GDM1 (cell line): Measurements from ENCODE around the gene RBFOX1.

ENCODE experiments used
- DNase-seq: peaks from one replicate; lab custom pipeline; 2025; lab: John Stamatoyannopoulos, UW

The RBFOX1 gene

DNA sequence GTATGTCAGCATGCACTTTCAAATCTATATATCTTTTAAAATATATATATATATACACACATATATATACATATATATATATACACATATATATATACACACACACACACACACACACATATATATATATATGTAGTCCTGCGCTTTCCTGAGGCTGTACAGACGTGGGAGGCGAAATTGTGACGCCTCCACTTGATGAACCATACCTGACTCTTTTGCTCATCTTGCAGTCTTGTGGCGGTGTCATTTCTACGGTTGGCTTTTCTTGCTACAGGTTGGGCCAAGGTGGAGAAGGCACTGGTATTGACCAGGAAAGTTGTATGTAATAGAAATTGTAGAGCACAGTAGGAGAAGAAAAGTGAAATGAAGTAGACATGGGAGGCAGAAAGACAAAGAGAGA lies 88.2 kb downstream of the RBFOX1 start:
- no peak for DNase-seq

DNA sequence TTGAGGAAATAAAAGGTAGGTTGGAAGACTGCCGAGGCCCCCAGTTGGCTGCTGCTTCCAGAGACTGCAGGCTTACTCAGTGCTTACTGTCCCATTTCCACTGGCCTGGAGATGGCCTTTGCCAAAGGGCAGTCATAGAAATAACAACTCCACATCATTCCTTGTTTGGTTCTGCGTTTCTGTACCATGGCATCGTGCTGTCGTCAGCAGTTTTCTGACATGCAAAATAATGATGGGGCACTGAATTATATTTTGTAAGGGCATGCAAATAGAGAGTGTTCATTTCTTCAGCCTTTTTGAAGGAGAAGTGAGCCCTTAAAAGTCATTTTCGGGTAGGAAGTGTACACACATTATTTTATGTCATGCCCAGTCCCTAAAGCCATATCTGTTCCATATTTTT lies 88.9 kb downstream of the RBFOX1 start:
- no peak for DNase-seq

DNA sequence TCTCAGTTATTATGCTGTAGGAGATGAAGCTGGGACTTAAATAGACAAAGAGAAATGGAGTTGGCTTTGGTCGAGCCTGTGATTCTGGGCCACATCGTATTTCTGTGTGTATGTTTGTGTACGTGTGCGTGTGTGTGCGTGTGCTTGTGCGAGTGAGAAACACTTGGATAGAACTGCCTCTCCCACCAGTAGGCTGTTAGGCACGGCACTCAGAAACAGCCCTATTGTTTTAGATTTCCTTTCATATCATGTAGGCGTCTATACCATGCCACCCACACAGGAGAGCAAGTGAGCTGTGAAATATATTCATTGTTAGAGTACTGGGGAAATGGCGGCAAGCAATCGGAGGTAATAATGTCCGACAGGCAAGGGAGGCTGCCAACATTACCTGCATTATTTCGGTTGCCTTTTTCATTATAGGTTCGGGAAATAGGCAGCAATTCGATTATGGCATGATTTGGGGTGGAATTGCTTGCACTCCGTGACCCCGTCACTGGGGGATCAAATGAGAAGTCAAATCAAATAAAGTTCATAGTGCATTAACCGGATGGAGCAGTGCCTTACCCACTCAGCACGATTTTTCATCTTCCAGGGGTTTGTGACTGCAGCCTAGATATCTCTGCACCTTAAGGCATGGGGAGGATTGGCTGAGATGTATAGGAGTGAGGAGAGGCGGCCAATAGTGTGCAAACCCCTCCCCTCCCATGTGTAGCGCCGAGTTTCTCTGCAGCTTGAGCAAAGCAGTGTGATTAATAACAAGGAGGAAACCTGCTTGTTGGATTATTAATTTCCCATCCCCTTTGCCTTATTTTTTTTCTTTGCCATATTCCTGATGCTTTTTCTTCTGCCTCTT lies 89.6 kb downstream of the RBFOX1 start:
- no peak for DNase-seq

DNA sequence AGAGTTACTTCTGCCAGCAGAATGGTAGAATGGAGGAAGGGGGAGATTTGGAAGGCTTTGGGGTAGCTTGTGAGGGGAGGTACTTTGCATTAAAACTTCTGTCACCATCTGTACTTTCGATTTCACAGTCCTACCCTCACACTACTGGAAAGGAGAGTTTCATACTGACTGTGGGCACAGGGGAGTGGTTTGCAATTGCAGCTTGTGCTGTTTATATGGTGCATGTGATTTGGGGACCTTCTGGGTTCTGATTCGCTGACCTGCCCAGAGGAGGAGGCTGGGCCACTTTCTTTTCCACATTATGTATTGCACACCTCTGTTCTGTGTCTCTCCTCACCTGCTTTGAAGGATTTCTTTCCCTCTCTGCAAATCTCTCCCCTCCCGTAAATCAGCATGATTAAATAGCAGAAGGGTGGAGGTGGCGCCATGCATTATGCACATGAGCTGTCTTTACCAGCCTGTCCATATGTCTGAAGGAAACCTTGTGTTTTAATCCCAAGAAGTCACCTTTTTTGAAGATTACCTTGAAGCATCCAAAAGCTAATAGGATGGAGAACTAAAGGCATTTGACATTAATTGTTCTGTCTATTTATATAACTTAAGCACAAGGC lies 90.9 kb downstream of the RBFOX1 start:
- DNase-seq, result no peak

DNA sequence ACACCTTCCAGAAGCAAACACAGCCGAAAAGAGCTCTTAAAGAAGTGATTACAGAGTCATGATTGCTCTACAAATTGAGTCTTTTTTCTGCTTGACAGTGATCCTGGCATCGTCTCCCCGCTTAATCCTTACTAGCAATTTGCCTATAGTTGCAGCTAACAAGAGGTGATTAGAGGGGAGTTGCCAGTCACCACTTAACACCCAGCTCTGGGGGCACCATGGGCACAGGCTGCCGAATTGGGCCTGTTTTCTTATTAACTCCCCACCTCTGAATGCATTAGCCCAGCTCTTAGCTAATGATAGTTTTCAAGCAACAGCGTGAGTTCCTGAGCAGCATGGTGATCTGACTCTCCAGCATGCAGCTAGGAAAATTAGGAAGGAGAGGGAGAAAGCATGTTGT lies 93.5 kb downstream of the RBFOX1 start:
- no peak for DNase-seq

DNA sequence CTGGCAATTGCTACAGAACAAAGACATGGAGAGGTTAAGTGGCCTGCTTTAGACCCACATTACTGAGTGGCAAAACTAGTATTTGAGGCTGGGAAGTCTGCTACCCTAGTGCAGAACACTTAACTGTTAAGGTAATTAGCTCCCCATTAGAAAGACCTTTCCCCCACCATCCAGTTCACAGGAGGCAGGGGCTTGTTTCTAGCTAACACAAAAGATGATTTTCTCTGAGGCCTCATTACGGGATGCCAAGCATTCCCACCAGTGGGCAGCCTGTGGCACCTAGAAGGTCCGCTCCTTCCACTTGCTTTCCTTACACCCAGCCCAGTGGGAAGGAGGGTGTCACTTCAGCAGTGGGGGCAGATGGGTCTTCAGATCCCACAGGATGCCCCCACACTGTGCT lies 99.1 kb downstream of the RBFOX1 start:
- no peak for DNase-seq

DNA sequence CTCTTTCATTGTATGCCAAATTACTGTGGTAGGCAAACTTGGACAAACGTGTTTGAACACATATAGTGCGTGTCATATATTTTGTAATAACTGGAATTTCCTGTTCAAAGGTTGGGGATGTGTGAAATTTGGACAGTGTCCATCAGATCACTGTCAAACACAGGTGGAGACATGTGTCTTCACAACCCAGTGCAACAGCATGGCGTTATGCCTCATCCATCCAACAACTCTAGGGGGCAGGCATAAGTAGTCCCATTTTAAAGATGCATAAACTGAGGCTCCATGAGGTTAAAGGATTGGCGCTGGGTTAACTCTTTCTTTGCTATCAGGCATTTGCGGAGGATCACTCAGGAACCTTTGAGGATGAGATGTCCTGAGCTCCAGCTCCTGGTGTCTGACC lies 103.7 kb downstream of the RBFOX1 start:
- no peak for DNase-seq

DNA sequence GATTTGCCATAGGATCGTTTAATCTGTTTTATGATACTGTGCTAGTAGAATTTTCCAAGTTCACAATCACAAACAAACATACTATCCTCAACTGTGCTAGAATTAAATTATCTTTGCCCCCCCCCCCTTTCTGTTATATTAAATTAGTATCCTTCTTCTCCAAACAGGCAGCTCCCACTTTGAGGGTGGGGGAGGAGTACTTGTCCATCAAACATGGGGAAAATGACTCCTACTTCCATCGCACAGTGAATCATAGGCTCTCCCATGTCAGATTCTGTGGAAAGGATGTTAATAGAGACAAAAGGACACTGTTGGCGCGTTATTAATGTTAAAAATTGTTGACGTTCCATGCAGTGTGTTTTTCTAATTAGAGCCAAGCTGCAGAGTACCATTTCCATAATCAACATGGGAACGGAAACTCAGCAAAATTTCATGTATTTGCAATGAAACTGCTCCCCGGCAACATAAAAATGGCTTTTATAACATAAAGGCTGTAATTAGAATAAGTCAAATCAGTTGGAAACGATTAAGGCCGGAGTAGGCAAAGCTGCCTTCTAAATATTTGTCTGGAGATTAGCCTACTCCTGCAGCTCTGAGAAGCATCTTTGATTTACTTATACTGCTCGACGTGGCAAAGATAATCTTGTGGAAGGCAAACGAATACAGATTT lies 104.6 kb downstream of the RBFOX1 start:
- DNase-seq, result no peak

DNA sequence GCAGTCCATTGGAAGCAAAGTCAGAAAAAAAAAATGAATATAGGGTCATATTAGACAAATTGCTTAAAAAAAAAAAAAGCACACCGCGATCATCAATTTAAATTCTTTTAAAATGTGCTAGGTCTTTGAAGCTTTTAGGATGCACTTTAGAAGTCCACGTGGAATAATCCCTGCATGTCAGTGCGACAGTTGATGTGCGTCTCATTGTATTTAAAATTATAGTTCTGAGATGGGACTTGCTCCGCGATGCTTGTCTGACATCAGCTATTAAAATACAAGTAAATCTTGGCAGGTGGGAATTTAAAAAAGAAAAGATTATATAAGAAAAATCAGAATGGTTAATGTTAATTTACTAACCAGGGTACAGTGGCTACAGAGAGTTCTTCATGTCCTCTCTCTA lies 105.2 kb downstream of the RBFOX1 start:
- no peak for DNase-seq

DNA sequence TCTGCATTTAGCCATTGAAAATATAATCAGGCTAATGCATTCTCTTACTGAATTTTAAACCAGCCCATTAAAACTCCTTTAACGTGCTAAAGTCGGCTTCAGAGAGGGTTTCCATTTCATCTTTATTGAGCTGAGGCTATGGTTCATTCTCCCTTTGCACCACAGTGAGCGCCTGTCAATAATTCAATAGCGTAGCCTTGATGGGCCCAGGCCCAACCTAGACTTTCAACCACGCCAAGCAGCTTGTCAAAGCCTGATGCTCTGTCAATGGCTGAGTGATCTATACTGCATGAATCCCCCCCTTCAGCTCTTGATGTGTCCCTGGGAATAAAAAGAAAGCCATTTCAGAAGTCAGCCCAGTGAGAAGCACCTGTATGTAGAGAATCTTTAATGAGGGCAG lies 106.0 kb downstream of the RBFOX1 start:
- no peak for DNase-seq

DNA sequence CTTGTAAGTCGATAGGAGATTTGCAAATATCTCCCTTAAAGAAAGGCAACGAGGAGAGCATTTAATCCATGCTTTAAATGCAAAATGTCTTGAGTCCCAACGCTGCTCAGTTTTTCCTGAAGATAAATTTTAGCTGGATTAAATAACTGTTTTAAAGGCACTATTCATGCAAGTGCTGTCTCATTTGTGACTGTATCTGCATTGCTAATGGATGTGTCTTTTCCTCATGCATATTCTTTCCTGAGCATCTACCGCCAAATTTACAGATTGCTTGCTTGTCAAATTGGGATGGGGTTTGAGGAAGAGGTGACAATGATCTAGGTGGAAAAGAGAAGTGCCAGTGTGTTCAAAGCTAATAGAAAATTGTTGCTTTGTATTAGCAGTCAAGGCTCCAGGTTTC lies 106.9 kb downstream of the RBFOX1 start:
- no peak for DNase-seq

DNA sequence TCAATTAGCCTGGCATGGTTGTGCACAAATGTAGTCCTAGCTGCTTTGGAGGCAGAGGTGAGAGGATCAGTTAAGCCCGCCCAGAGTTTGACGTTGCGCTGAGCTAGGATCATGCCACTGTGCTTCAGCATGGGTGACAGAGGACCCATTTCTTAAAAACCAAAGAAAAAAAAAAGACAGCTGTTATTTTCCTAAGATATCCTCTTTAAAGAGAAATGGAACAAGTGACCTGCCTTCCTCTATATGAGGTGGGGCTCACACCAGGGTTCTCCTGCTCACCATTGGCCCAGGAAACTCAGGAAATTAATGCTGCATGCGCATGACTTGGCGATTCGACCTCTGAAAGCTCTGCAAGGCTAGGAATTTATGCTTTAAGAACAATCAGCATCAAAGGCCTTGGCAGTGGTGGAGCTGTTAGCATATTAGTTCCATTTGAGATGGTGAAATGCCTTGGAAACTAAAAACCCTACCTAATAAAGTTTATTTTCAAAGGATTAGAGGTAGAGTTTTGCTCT lies 108.3 kb downstream of the RBFOX1 start:
- DNase-seq, result no peak

DNA sequence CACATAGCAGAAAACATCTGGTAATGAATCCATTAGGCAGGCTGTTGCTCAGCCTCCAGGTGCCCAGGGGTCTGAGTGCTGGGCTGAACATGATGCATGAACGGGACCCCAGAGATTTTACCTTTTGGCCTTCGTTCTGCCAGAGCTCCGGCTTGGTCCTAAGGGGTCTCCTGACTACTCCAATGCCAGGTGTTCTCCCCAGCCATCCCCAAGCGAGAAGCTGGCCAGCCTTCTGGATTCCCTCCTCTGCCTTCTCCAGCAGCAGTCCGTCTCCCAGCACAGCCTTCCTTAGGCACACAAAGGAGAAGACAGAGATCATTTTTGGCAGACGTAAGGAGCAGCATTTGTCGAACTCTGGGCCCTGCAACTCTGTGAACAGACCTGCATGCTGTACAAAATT lies 109.4 kb downstream of the RBFOX1 start:
- no peak for DNase-seq

DNA sequence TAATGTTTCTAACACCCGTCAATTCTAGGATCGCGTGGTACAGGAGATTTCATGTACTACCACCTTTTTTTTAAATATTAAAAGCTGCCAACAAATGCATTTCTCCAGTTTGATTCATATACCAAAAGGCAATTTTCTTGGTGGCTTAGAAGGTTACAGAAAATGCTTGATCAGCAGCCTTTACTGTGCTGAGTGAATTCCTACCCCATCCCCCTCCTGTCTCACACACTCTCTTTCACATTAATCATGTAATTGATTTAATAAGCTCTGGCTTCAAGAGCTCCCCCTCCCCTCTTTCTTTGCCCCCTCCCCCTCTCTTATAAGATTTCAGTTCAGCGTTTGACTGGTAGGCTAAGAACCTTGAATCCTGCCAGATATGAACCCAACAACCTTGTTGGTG lies 110.5 kb downstream of the RBFOX1 start:
- no peak for DNase-seq

DNA sequence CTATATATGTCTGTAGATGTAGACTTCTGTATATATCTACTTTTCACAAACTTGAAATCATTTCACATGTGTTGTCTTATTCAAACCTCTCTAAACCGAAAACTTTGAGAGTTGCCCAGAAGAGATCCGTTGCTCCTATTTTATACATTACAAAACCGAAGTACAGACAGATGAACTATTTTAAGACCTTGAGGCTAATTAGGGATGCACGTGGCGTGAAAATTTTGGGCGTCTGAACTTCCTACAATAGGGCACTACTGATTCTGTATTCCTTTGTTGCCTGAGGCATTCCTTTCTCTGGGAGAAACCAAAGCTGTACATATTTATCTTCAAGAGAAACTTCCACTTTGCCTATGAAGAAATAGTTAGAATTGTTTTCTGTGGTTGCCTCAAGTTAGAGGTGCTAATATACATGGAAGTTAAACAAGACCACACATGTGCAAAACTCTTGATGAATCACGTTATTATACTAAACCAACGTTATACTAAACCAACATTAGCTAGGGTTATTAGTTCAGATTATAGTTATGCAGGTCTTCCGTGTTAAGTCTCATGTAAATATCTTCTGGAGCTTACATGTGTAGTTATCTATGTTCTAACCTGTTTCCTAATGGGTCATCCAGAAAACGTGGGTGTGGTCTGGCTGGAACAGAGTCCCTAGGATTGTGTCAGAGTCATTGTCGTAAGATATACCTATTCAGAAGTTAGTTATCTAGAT lies 111.2 kb downstream of the RBFOX1 start:
- no peak for DNase-seq

DNA sequence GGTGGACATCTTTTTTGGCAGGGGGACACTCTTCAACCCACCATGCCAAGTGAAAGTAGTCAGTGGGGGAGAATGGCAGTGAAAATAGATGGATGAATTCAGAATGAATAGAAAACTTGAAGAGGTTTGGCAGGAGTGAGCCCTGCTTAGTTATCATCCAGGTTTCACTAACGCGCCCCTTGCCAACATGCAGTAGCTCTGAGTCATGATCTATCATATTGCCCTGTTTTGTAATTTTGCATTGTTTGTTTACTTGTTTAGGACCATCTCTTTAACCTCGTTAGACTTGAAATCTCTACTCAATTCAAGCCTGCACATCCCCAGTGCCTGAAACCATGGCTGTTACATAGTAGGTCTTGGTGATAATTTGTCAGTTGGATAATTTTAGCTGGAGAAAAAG lies 116.7 kb downstream of the RBFOX1 start:
- DNase-seq, result no peak

DNA sequence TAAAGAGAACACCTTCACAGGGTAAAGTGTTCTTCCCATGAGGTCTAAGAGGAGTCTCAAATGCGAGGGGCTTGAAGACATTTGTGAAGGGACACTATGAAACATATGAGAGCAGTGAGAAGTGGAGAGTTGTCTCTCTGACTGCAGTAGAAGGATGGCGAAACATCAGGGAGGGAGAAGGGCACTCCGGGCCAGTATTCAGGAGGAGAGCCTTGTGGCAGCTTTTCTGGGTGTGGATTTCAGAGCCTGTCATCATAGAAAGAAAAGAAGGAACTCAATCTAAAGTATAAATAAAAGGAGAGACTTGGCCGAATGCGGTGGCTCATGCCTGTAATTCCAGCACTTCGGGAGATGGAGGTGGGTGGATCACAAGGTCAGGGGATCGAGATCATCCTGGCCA lies 117.2 kb downstream of the RBFOX1 start:
- DNase-seq, result no peak

DNA sequence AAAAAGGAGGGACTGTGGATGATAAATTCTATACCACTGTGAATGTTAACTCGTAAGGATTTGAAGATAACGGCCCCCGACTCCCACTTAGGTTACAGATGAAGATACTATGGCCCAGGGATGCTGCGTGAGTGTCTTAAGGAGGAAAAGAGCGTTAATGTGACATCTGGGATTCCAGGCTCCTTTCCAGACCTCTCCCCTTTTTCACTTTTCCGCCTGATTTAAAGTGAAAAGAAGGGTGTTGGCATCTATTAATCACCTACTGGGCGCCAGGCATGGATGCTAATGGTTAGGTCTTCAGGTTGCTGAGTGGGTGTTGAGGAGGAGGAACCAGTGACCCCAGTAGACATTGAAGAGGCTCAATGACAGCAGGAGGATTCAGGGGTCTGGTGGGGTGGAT lies 117.8 kb downstream of the RBFOX1 start:
- no peak for DNase-seq

DNA sequence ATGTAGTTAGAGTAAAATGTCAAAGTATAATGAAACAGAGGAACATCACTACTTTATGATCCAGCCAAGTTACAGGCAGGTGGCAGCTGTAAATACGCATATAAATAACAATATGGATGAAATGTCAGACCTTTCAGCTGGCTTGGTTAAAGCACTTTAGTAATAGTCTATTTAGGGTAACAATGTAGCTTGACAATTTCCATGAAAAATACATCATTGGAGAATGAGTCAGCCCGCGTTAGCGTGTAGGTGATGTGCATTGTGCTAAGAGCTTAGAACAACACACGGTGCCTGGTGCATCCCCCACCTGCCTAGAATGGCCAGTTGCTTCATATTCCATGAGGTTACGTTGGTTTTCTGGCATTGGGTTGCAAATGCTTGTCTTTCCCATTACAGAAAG lies 119.4 kb downstream of the RBFOX1 start:
- no peak for DNase-seq

DNA sequence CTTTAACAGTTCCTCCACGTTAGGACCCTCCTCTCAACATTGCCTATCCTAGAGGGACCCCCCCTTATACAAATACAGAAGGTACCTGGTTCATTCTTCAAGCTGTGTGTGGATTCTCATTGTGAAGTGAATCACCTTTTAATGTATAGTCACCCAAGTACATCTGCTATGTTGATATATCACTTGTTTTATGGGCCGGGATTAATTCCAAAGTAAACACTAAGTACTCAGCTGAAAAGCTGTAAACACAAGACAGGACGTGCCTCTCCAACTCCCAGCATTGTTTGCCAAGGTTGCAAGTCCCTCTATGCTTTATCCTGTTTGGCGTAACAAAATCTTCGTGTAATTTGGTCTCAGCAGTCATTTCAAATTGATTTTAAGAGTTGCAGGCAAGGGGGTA lies 123.6 kb downstream of the RBFOX1 start:
- no peak for DNase-seq

DNA sequence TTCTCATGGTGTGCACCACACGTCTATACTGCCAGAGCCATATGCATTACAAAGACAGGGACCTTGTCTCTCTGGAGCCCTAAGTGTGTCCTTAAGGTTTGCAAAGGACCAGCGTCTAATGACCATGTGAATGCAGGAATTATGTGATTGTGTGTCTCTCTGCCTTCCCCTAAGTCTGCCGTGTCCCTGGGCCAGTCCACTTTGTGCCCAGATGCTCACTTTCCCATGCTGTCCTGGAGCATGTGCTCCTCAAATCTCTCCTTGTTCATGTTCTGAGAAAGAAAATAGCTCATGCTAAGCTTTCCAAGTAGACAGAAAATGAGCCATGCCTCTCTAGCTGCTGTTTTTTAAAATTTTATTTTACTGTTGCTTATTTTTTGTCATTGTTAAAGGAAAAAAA lies 125.5 kb downstream of the RBFOX1 start:
- no peak for DNase-seq

DNA sequence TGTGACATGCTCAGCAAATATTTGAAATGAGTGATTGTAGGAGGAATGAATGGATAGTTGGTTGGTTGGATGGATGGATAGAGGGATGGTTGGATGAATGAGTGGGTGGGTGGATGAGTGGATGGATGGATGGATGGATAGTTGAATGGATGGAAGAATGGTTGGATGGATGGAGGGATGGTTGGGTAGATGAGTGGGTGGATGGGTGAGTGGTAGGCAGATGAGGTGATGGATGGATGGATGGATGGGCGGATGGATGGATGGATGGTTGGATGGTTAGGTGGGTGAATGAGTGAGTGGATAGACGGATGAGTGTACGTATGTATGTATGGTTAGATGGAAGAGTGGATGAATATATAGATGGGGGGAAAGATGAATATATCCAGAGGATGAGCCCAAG lies 137.7 kb downstream of the RBFOX1 start:
- DNase-seq, result no peak

DNA sequence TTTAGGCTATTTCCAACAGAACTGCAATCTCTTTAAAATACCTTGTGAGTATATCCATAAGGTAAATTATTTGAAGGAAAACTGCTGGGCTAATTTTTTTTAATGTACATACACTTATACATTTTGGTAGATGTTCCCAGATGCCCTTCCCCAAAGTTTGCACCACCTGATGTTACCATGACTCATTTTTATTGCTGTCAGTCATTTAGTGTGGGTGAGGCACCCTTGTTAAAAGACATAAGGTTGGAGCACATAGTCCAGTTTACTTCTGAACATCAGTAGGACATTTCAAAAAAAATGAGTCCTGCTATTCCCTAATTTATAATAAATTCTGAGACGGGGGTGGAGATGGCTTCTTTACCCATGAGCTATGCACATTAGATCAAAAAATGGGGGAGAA lies 138.6 kb downstream of the RBFOX1 start:
- no peak for DNase-seq
